Measurements from ENCODE around the gene ALLC. TPM values are rescaled to one million over a fixed set of nuclear protein-coding genes. Genes with fewer than 3 reads are reported as not detected.

Gene ALLC
- total and polyA plus RNA-seq, 9 of the 15 experiments (the other 6 are each of a cell fraction or from before 2014, with no cell fraction given): not detected

- TF ChIP-seq MTF1 (CRISPR knock-in tag; IDR thresholded peaks at IDR 0.05; ENCODE audit: borderline replicate concordance): no peak
- no peak for TF ChIP-seq HMG20A (CRISPR knock-in tag; conservative IDR thresholded peaks at IDR 0.05)
- no peak for TF ChIP-seq MEF2D (tag; conservative IDR thresholded peaks at IDR 0.05; ENCODE audit: low read depth)
- TF ChIP-seq ZNF449 (CRISPR knock-in tag; IDR thresholded peaks at IDR 0.05): no peak
- no peak for TF ChIP-seq SNAPC5 (CRISPR knock-in tag; IDR thresholded peaks at IDR 0.05)
- TF ChIP-seq NR1H2 (CRISPR knock-in tag; IDR thresholded peaks at IDR 0.05): no peak
- TF ChIP-seq ZNF717 (CRISPR knock-in tag; IDR thresholded peaks at IDR 0.05): no peak
- no peak for TF ChIP-seq PREB (CRISPR knock-in tag; IDR thresholded peaks at IDR 0.05)
- no peak for TF ChIP-seq EZH2 (IDR thresholded peaks at IDR 0.05; ENCODE audit: borderline replicate concordance, low read depth, low read length)
- no peak for TF ChIP-seq GATAD2A (IDR thresholded peaks at IDR 0.05)
- TF ChIP-seq ZNF511 (CRISPR knock-in tag; IDR thresholded peaks at IDR 0.05): no peak
- no peak for TF ChIP-seq POLR3G (IDR thresholded peaks at IDR 0.05; ENCODE audit: extremely low read depth, insufficient read length, insufficient replicate concordance)
- TF ChIP-seq RBM14 (IDR thresholded peaks at IDR 0.05; ENCODE audit: borderline replicate concordance, insufficient read depth, low read depth, low read length): no peak
- no peak for TF ChIP-seq ZKSCAN1 (IDR thresholded peaks at IDR 0.05; ENCODE audit: low read depth, low read length)
- Histone ChIP-seq H3K9me3 (replicated peaks; ENCODE audit: control insufficient read depth, insufficient read depth, low read depth, low read length) (no peaks in the 10 kb centered on the region), H3K9me1 (ENCODE audit: control insufficient read depth, insufficient read depth, low read length) (no peaks in the 10 kb centered on the region), H4K20me1 (replicated peaks; ENCODE audit: control insufficient read depth, insufficient read depth, low read length) (no peaks in the 10 kb centered on the region), H3K4me3 (no peak overlapping the region), H3K9ac (ENCODE audit: insufficient read depth in 1 of 2, low read depth in 2 of 2, low read length in 2 of 2) (no peak overlapping the region), H3K4me2 (ENCODE audit: insufficient read depth, low read length) (no peak overlapping the region), H3K4me1 (replicated peaks in 1 of 2; ENCODE audit: control insufficient read depth in 2 of 2, insufficient read depth in 2 of 2, low read length in 2 of 2) (no peaks in the 10 kb centered on the region), H2AFZ (ENCODE audit: low read depth, low read length) (no peak overlapping the region), H3K36me3 (ENCODE audit: control insufficient read depth, insufficient read depth, low read length) (no peaks in the 10 kb centered on the region), H3K79me2 (ENCODE audit: control insufficient read depth, insufficient read depth, low read length) (no peaks in the 10 kb centered on the region), H3K27ac (ENCODE audit: extremely low read depth, low read depth, low read length) (no peak overlapping the region), H3K27me3 (ENCODE audit: control insufficient read depth in 2 of 2, insufficient read depth in 2 of 2, low read length in 2 of 2) (peaks cover 0 to 24% of the 10 kb centered on the region in 2 experiments; a peak in 3 of 5 replicates)
- BruUV-seq (replicated peaks): no TSS peak
- ChIA-PET CTCF (ENCODE audit: low intra/inter-chr PET ratio) (interaction anchor here (0.7 kb wide), 1 partner anchor 759 kb away, joined by 3 read pairs; no protein-coding TSS in a partner anchor), POLR2A (no interaction called here)
- DNase-seq (ENCODE audit: extremely low read depth in 1 of 4, low spot score in 3 of 4) (no peak), FAIRE-seq (no peak), ATAC-seq (no peak)
- intact Hi-C loops (cut with micrococcal nuclease): loop anchor here (2.0 kb wide), 1 partner anchor 98 kb away; no protein-coding TSS in a partner anchor
- WGBS (ENCODE audit: insufficient coverage, low coverage, missing lambda C conversion rate): 0% methylated on average over 8 of the region's 8 CpGs
- in situ Hi-C loops (cut with MboI): no loop called here
Observed at GRCh38 chr2:3729055-3729448, 71.1 kb downstream of the ALLC start.

All from K562 (cell line).